Left ventricle myocardium inferior (tissue), 1 donor: ENCODE data around the gene KCTD16. TPM values are rescaled to one million over a fixed set of nuclear protein-coding genes. Genes with fewer than 3 reads are reported as not detected.

Experiments
- DNase-seq: peaks from one replicate; pipeline ENCODE4 v3.0.0-alpha.2; 2020
- H3K27ac ChIP-seq: fragments of 200-600 bp; replicated peaks from 2 replicates; pipeline ENCODE4 v1.8.0; 2021
- H3K27me3 ChIP-seq: fragments of 200-600 bp; 2 replicates; pipeline ENCODE4 v1.8.0; 2021; ENCODE audit warnings: low read depth
- H3K36me3 ChIP-seq: fragments of 200-600 bp; 2 replicates; pipeline ENCODE4 v1.8.0; 2021
- H3K4me1 ChIP-seq: fragments of 200-600 bp; 2 replicates; pipeline ENCODE4 v1.8.0; 2021
- H3K4me3 ChIP-seq: fragments of 200-600 bp; 2 replicates; pipeline ENCODE4 v1.8.0; 2021; ENCODE audit warnings: mild to moderate bottlenecking, moderate library complexity
- H3K9me3 ChIP-seq: fragments of 200-600 bp; replicated peaks from 2 replicates; pipeline ENCODE4 v1.8.0; 2021
- intact Hi-C: fragments of 100-400 bp; cut with micrococcal nuclease; formaldehyde crosslinking; loops from one replicate; pipeline ENCODE4 v1.11.0; 2022
- total RNA-seq: library from RNA; stranded (reverse); fragmentation: NEBNext Ultra II Directional; extraction: Animal tissue kit (Norgen Biotek cat#: 25700); gene quantifications from one replicate; pipeline ENCODE4 v1.2.1, GENCODE V29; 2021
- TF ChIP-seq, protein P1 (sequence below): fragments of 200-600 bp; IDR thresholded peaks from 2 replicates; pipeline ENCODE4 v1.8.0; 2021; ENCODE audit warnings: antibody characterized with exemption, mild to moderate bottlenecking, borderline replicate concordance
- donor health status: DM: no; HTN: yes; CAD: no; lungs with severe emphysema.

KCTD16 gene
- total RNA-seq, 1 donor from 2014 or later, result 0.08 TPM

GRCh38 chr5:144227363-144227999 is 56.8 kb downstream of the KCTD16 start:
- H3K27me3 ChIP-seq, result peaks cover 17% of the 10 kb centered on the region
- no peak overlapping the region for H3K27ac ChIP-seq
- intact Hi-C loops, result no loop called here
- DNase-seq, result no peak
- H3K9me3 ChIP-seq, result no peaks in the 10 kb centered on the region
- no peaks in the 10 kb centered on the region for H3K4me1 ChIP-seq
- H3K36me3 ChIP-seq, result no peaks in the 10 kb centered on the region
- TF ChIP-seq, protein P1, sequence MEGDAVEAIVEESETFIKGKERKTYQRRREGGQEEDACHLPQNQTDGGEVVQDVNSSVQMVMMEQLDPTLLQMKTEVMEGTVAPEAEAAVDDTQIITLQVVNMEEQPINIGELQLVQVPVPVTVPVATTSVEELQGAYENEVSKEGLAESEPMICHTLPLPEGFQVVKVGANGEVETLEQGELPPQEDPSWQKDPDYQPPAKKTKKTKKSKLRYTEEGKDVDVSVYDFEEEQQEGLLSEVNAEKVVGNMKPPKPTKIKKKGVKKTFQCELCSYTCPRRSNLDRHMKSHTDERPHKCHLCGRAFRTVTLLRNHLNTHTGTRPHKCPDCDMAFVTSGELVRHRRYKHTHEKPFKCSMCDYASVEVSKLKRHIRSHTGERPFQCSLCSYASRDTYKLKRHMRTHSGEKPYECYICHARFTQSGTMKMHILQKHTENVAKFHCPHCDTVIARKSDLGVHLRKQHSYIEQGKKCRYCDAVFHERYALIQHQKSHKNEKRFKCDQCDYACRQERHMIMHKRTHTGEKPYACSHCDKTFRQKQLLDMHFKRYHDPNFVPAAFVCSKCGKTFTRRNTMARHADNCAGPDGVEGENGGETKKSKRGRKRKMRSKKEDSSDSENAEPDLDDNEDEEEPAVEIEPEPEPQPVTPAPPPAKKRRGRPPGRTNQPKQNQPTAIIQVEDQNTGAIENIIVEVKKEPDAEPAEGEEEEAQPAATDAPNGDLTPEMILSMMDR, result no peak
- no peak overlapping the region for H3K4me3 ChIP-seq

GRCh38 chr5:144230806-144231205 is 60.1 kb downstream of the KCTD16 start:
- Histone ChIP-seq H3K9me3 (no peaks in the 10 kb centered on the region), H3K27ac (no peak overlapping the region), H3K27me3 (peaks cover 13% of the 10 kb centered on the region), H3K4me1 (no peaks in the 10 kb centered on the region), H3K36me3 (no peaks in the 10 kb centered on the region), H3K4me3 (no peak overlapping the region)
- TF ChIP-seq, protein P1, result no peak
- intact Hi-C loops, result no loop called here
- no peak for DNase-seq

- DNase-seq, result no peak
- Histone ChIP-seq H3K9me3 (no peaks in the 10 kb centered on the region), H3K27me3 (peaks cover 3% of the 10 kb centered on the region), H3K27ac (no peak overlapping the region), H3K4me1 (no peaks in the 10 kb centered on the region), H3K4me3 (no peak overlapping the region), H3K36me3 (no peaks in the 10 kb centered on the region)
- TF ChIP-seq, protein P1, result no peak
- intact Hi-C loops, result no loop called here
Observed at GRCh38 chr5:144232285-144232684, 61.6 kb downstream of the KCTD16 start.

- Histone ChIP-seq H3K27me3 (peaks cover 9% of the 10 kb centered on the region), H3K4me3 (no peak overlapping the region), H3K9me3 (no peaks in the 10 kb centered on the region), H3K27ac (no peak overlapping the region), H3K36me3 (no peaks in the 10 kb centered on the region), H3K4me1 (no peaks in the 10 kb centered on the region)
- TF ChIP-seq, protein P1, result no peak
- DNase-seq, result no peak
- intact Hi-C loops, result no loop called here
Observed at GRCh38 chr5:144236499-144236898, 65.8 kb downstream of the KCTD16 start.

DNA sequence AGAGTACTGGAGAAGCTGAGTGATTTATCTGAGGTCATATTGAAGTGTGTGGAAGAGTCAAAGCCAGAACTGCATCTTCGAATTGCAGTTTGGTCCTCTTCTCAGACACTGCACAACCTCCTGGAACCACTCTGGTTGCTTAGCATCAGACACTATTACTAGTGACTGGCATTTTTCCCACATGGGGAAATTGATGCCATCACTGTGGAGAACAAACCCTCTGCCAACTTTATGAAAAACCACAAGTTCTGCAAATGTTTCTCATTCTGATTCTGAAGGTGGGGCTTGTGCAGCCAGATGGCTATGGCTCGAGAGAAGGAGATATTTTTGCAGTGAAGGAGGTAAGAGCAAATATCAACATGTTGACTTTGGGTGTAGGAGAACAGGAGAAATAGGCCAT is 67.2 kb downstream of the KCTD16 start:
- no peaks in the 10 kb centered on the region for H3K4me1 ChIP-seq
- no peak overlapping the region for H3K27ac ChIP-seq
- no peak for DNase-seq
- intact Hi-C loops, result no loop called here
- TF ChIP-seq, protein P1, result no peak
- H3K27me3 ChIP-seq, result peaks cover 9% of the 10 kb centered on the region
- H3K36me3 ChIP-seq, result no peaks in the 10 kb centered on the region
- no peak overlapping the region for H3K4me3 ChIP-seq
- no peaks in the 10 kb centered on the region for H3K9me3 ChIP-seq
